Stimulated activated memory B cell treated with anti-CD40 and anti-IgM and Interleukin-4, amounts not matched to agents 10 μg/mL and 1 μg/mL and 100 μg/mL, for 72 hours (primary cell): Measurements from ENCODE around the gene MYRF.
A peak's percentile ranks its signal among the peaks of the same experiment; 100 is the strongest.

ENCODE experiments used
- ATAC-seq: fragments of 150-1000 bp; cut with Tn5 transposase; 2 replicates; pipeline ENCODE4 v1.10.0; 2021
- H3K27ac Mint-ChIP-seq: one replicate; pipeline ENCODE4 v1.8.0; 2022; ENCODE audit warnings: mild to moderate bottlenecking, mixed read lengths
- H3K27me3 Mint-ChIP-seq: one replicate; pipeline ENCODE4 v1.8.0; 2022; ENCODE audit warnings: mixed read lengths
- H3K36me3 Mint-ChIP-seq: one replicate; pipeline ENCODE4 v1.8.0; 2022; ENCODE audit warnings: mixed read lengths
- H3K4me1 Mint-ChIP-seq: one replicate; pipeline ENCODE4 v1.8.0; 2022; ENCODE audit warnings: mixed read lengths
- H3K4me3 Mint-ChIP-seq: one replicate; pipeline ENCODE4 v1.8.0; 2022; ENCODE audit warnings: mild to moderate bottlenecking, moderate library complexity, mixed read lengths
- H3K9me3 Mint-ChIP-seq: one replicate; pipeline ENCODE4 v1.8.0; 2022; ENCODE audit warnings: mixed read lengths

MYRF gene

DNA sequence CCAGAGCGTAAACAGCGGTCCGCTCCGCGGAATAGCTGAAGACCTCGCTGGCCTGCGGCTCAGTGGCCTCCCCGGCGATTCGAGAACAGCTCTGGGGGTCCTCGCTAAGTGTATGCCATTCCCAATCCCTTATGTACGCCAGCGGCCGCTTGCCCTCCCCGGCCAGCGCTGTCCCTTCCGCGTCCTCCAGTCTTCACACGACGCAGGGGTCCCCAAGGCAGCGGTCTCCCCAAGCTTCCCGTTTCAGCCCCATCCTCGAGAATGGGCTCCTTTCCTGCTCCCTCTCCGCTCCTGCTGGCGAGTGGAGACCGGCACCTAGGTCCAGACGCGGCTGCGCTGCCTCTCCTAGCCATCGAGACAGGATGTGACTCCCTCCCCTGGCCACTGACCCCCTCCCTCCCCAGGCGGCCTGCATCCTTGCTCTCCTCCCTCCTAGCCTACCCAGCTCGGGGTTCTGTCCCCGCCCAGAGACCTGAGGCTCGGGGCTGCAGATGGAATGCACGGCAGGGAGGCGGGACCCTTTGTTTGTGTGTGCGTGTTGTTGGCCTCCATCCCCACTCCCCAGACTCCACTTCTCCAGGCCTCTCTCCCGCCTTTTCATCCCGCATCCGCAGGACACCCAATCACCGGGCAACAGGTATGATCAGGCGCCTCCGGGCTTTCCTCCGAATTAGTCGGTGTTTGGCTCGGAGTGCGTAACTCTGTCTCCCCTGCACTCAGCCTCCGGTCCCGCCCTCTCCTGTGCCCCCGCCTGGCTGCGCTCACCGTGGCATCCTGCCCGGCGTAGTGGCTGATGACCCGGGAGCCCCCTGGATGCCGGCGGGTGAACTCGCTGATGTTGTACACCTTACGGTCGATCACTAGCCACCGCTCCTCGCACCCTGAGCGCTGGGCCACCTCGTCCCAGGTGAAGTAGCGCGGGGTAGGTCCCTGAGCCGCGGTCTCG is 63.6 kb downstream of the MYRF start:
- Mint-ChIP-seq H3K4me1 (peaks cover 21% of the 10 kb centered on the region), H3K27ac (peak overlapping the region; percentile 83), H3K4me3 (peak overlapping the region; percentile 81), H3K27me3 (peaks cover 22% of the 10 kb centered on the region), H3K36me3 (peaks cover 7% of the 10 kb centered on the region), H3K9me3 (no peaks in the 10 kb centered on the region)
- ATAC-seq: peak; percentile 70

DNA sequence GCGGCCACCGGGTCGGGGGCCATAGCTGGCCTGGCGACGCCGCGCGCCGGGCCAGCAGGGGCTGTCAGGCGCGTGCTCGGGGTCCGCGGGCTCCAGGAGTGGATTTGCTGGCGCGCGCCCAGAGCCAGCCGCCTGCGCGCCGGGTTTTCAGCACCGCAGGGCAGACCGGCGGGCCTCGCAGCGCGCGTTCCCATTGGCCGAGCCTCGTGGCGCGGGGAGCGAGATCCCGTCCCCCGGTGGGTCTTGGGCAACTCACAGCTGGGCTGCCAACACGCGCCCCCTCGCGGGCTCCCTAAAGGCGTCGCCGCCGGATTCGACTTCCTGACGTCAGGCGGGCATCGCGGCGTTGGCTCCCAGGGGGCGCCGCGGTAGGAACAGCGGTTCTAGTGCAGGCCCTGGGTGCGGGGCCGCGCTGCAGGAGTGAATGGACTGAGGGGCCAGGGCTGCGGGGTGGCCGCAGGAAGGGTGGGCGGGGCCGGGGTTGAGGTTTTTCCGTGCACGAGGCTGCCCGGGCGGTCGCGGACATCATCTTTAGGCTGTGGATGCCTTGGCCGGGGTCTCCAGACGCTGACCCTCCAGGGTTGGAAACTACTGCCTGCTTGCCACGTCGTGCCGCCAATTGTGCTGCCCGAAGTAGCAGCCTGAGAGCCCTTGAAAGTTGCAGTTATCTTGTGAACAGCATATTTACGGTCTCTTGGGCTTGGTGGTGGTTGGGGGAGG is 64.5 kb downstream of the MYRF start, which contains the start of gene FADS1:
TSS of gene FADS1 (minus strand) at position 268 of the 720 bp plus-strand sequence. CDS start at position 194, 74 bp downstream.
- Mint-ChIP-seq H3K36me3 (peaks cover 5% of the 10 kb centered on the region), H3K4me3 (peak within 1 kb of the TSS; percentile 81), H3K27me3 (peaks cover 22% of the 10 kb centered on the region), H3K27ac (peak within 1 kb of the TSS; percentile 83), H3K9me3 (no peaks in the 10 kb centered on the region), H3K4me1 (peaks cover 21% of the 10 kb centered on the region)
- ATAC-seq: peak; percentile 70

DNA sequence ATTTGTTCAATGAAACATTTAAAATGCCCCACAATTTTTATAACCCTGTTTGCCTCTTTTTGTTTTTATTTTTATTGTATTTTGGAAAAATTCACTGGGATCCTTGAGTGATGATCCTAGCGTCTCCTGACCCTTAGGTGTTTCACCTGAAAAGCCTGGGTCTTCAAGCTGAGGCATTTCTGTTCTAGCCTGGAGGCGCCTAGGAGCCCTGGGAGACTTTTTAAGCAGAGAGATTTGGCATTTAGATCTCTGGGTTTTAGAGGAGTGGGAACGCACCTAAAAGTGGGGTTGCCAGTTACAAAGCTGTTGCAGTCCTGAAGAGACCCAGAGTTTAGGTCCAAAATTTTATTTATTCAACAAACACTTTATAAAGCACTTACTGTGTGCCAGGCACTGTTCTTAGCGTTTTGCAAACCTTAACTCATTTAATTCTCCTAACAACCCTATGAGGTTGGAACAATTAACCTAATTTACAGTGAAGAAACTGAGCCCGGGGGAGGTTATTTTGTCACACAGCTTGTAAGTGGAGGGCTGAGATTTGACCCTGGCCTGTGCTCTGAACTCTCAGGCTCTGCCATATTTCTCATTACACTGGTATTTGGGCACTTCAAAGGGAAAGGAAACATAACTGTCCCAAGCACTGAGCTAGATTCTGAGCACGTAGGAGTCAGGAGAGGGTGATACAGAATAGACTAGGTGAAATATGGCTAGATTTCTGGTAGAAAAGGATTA is 65.2 kb downstream of the MYRF start:
- no peak for ATAC-seq
- Mint-ChIP-seq H3K9me3 (no peaks in the 10 kb centered on the region), H3K4me3 (peak overlapping the region; percentile 81), H3K36me3 (no peaks in the 10 kb centered on the region), H3K4me1 (peaks cover 21% of the 10 kb centered on the region), H3K27me3 (peaks cover 22% of the 10 kb centered on the region), H3K27ac (no peak overlapping the region)

DNA sequence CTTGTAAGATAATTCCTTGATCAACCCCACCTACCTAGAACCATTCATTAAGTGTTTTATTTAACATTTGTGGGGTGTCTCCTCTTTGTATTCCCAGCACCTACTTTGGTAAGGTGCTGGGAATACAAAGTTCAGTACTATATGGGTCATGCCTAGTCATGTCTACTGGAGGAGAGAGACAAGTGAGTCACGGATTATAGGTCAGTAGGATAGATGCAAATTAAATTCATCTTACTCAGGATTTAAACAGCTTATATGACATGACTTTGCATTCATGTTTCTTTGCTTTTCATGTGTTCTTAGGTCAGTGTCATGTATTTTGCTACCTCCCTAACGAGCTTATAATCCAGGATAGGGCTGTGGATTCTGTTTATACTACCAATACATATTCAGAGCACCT is 67.7 kb downstream of the MYRF start:
- no peaks in the 10 kb centered on the region for H3K9me3 Mint-ChIP-seq
- no peak for ATAC-seq
- H3K4me3 Mint-ChIP-seq: no peak overlapping the region
- peaks cover 15% of the 10 kb centered on the region for H3K4me1 Mint-ChIP-seq
- H3K27ac Mint-ChIP-seq: no peak overlapping the region
- H3K27me3 Mint-ChIP-seq: peaks cover 15% of the 10 kb centered on the region
- H3K36me3 Mint-ChIP-seq: no peaks in the 10 kb centered on the region

DNA sequence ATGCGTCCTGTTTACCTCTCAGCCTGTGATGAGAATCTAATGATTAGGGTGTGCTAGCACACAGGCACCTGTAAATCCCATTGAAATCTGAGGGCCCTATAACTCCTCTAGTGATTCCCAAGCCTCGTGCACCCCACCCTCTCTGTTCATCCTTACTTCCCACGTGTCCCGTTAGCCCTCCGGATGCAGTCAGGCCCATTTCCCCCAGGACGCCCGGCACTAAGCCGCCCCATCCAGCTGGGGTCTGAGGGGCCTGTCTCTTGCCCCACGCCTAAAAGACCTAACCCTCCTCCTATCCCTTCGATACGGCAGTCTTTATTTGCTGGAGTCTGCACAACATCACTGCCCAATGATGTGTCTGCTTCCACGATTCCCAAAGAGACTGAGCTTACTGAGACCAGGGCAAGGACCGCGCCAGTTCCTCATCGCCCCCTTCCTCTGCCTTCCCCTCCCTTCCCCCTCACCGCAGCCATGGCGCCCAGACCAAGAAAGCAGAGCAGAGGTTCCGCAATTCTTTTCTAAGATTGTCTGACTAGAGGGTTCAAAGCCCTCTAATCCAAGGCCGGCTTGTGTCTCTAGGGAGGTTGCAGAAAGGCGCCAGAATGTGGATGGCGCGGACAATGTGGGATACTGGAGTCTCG is 74.6 kb downstream of the MYRF start:
- Mint-ChIP-seq H3K36me3 (no peaks in the 10 kb centered on the region), H3K4me3 (peak overlapping the region; percentile 90), H3K9me3 (no peaks in the 10 kb centered on the region), H3K27me3 (peaks cover 47% of the 10 kb centered on the region), H3K4me1 (peaks cover 39% of the 10 kb centered on the region), H3K27ac (peak overlapping the region; percentile 78)
- peak; percentile 32 for ATAC-seq

DNA sequence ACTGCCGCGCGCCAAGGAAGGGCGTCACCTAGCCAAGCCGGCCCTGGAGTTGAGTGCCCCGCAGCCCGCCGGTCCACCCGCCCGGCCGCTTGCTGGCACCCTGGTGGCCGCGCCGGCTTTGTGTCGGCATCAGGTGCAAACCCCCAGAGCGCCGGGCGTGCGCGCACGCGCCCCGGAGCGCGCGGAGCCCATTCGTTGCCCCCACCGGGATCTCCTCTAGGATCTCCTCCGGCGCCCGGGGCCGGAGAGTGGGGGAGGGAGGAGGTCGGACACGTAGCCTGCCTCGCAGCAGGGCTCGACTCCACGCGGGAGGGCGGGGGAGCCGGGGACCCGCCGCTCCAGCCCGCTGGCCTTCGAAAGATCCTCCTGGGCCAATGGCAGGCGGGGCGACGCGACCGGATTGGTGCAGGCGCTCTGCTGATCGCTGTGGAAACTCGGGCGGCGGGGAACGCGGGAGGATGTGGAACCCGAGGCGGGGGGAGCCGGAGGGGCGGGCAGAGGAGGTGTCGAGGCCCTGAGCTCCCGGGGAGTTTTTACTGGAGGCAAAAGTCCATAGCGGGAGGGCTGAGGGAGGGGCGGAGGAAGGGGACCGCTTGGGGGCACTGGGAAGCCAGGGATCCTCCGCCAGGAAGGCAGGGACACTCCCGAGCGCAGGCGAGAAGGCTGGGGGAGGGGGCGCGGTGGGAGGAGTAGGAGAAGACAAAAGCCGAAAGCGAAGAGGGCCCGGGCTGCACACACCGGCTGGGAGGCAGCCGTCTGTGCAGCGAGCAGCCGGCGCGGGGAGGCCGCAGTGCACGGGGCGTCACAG is 75.3 kb downstream of the MYRF start, which contains the start of gene FADS2:
TSS of gene FADS2 (plus strand) at position 730 of the 808 bp plus-strand sequence. CDS start 91 bp downstream, outside the sequence.
- Mint-ChIP-seq H3K36me3 (peaks cover 4% of the 10 kb centered on the region), H3K4me3 (peak within 1 kb of the TSS; percentile 90), H3K27me3 (peaks cover 47% of the 10 kb centered on the region), H3K4me1 (peaks cover 44% of the 10 kb centered on the region), H3K27ac (peak within 1 kb of the TSS; percentile 78), H3K9me3 (no peaks in the 10 kb centered on the region)
- peak; percentile 87 for ATAC-seq

DNA sequence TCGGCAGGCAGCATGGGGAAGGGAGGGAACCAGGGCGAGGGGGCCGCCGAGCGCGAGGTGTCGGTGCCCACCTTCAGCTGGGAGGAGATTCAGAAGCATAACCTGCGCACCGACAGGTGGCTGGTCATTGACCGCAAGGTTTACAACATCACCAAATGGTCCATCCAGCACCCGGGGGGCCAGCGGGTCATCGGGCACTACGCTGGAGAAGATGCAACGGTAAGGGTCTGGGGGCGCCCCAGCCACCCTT is 75.9 kb downstream of the MYRF start:
- Mint-ChIP-seq H3K4me1 (peaks cover 46% of the 10 kb centered on the region), H3K36me3 (peaks cover 9% of the 10 kb centered on the region), H3K27me3 (peaks cover 47% of the 10 kb centered on the region), H3K9me3 (no peaks in the 10 kb centered on the region), H3K27ac (peak overlapping the region; percentile 78), H3K4me3 (peak overlapping the region; percentile 90)
- no peak for ATAC-seq

DNA sequence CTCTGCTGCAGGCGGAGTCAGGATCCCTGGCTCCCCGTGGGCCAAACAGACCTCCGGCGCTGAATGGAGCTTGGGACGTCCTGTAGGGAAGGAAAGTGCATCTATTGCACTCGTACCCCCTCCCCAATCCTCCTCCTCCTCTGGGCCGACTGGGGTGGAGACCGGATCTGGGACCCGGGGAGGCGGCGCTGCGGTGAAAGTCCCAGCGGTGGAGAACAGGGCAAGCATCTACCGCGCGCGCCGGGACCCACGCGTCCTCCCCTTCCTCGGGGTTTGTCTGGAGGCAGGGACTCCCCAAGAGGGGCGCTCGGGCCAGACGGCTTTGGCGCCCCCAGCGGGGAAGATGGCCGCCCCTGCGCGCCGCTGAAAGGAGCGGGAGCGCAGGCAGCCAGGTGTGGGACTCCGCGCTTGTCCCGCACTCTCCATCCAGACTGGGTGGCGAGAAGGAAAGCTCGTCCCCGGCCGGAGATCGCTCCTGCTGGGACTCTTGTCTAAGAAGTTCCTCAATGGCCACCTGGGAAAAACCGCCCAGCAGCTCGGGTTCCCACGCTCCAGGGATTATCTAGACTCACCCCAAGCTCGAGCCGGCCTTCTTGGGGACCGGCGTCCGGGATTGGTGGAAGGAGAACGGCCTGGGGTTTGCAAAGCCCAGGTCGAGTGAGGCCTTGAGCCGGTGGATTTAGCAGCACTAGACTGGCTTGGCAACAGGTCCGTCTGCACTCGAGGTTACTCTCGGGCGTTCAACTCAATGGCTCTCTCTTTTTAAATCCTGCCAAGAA is 76.4 kb downstream of the MYRF start:
- no peaks in the 10 kb centered on the region for H3K9me3 Mint-ChIP-seq
- H3K27me3 Mint-ChIP-seq: peaks cover 47% of the 10 kb centered on the region
- H3K4me3 Mint-ChIP-seq: peak overlapping the region; percentile 90
- H3K27ac Mint-ChIP-seq: peak overlapping the region; percentile 78
- H3K36me3 Mint-ChIP-seq: peaks cover 15% of the 10 kb centered on the region
- peaks cover 52% of the 10 kb centered on the region for H3K4me1 Mint-ChIP-seq
- ATAC-seq: peak; percentile 38

DNA sequence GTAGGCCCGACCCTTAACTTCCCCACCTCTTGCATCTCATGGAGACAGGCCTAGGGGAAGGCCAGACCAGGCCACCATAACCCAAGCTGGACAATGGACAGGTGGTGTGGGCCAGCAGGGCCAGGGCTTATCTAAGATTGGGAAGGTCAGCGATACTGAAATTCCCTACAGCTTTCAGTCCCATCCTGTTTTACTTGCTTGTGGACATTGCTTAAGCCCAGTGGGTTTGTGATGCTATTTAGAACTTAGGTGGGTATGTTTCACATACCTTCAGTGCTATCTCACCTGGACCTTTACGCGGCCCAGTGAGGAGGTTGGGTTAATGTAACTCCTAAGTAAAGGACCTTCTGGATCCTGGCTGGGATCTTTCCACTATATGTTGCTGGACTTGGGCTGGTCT is 77.4 kb downstream of the MYRF start:
- H3K27ac Mint-ChIP-seq: no peak overlapping the region
- peaks cover 18% of the 10 kb centered on the region for H3K36me3 Mint-ChIP-seq
- H3K4me1 Mint-ChIP-seq: peaks cover 60% of the 10 kb centered on the region
- H3K27me3 Mint-ChIP-seq: peaks cover 47% of the 10 kb centered on the region
- no peaks in the 10 kb centered on the region for H3K9me3 Mint-ChIP-seq
- no peak overlapping the region for H3K4me3 Mint-ChIP-seq
- no peak for ATAC-seq

DNA sequence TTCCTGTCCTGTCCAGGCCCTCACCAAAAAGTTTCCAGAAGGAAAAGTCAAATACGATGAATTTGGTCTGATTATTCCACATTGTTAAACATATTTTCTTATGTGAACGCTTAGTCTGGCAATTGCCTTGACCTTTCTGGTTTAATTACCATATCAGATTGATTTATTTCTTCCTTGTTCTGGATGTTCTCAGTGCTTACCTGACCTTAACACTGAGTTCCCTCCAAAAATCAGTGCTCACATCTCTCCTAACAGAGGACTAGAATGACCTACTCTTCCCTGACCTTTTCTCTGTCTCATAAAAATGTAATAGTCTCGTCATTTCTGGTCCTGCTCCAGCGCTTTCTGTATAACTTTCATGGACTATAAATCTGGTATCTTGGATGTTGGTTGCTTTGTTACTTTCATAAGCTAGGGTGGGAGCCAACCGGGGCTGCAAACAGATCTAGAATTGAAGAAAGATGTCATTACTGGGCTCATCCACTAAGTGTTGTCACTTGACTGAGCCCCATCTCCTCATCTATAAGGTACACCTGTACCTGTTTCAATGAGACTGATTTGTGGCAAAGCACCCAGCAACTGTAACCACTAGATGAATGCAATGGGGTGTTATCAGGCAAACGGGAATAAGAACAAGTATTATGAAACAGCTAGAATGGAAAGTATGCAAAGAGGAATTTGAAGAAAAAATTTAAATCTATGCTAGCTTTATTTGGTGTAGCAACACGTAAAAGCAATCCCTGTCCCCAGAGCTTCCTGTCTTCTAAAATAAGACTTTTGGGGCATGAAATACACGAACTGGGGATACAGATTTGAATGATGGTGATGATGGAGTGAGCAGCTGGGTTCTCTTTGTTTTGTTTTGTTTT is 78.0 kb downstream of the MYRF start:
- Mint-ChIP-seq H3K27me3 (peaks cover 47% of the 10 kb centered on the region), H3K36me3 (peaks cover 18% of the 10 kb centered on the region), H3K4me1 (peaks cover 64% of the 10 kb centered on the region), H3K9me3 (no peaks in the 10 kb centered on the region), H3K27ac (no peak overlapping the region), H3K4me3 (peak overlapping the region; percentile 18)
- no peak for ATAC-seq

DNA sequence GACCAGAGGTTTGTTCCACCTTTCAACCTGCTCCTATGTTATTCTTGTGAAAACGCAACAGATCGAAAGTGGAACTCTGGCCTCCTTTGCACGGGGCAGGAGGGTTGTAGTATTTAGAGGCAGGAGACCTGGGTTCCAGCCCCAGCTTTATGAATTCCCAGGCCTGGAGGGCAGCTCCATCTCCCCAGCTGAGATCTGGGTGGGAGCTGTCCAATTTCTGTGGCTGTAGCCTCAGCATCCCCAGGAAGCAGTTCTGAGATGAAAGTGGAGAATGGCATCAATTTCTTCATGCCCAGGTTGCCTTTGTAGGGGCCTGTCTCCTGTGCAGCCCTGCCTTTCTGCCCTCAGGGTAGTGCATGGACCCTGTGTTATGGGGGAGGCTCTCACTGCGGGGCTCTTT is 79.8 kb downstream of the MYRF start:
- H3K4me1 Mint-ChIP-seq: peaks cover 55% of the 10 kb centered on the region
- no peaks in the 10 kb centered on the region for H3K9me3 Mint-ChIP-seq
- peaks cover 33% of the 10 kb centered on the region for H3K27me3 Mint-ChIP-seq
- peaks cover 18% of the 10 kb centered on the region for H3K36me3 Mint-ChIP-seq
- H3K4me3 Mint-ChIP-seq: no peak overlapping the region
- H3K27ac Mint-ChIP-seq: no peak overlapping the region
- ATAC-seq: no peak

DNA sequence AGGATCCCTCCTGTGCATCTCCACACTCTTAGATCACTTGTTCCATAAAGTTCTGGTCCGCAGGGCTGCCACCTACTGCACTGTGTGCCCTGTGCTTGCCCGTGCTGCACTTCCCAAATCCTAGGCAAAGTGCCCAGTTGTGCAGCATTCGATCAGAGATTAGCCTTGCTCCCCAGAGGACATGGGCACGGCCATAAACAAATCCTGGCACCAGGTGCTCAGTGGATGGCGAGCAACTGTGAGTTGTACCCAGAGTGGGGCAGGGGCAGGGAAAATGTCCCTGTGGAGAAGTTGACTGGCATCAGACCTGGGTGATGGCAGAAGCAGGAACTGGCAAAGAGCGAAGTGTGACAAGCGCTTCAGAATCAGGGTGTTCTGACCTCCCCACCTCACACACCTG is 80.3 kb downstream of the MYRF start:
- H3K9me3 Mint-ChIP-seq: no peaks in the 10 kb centered on the region
- peaks cover 30% of the 10 kb centered on the region for H3K27me3 Mint-ChIP-seq
- peaks cover 53% of the 10 kb centered on the region for H3K4me1 Mint-ChIP-seq
- ATAC-seq: no peak
- no peak overlapping the region for H3K4me3 Mint-ChIP-seq
- peaks cover 18% of the 10 kb centered on the region for H3K36me3 Mint-ChIP-seq
- peak overlapping the region; percentile 64 for H3K27ac Mint-ChIP-seq

DNA sequence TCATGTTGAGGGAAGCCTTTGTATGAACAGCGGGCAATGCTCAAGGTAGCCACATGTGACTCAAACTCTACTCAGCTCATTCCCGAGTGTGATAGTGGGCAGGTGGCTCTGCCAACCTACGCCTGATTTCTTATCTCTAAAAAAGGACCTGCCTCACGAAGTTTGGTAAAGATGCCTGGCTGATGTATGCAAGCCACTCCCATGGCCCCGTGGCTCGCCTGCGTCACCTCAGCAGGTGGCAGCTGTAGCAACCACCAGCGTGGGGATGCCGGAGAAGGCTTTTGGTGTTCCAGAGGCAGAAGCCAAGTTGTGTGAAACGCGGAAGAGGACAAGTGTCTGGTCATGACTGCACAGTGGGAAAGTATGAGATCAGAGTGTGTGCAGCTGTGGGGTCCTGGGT is 81.0 kb downstream of the MYRF start:
- ATAC-seq: no peak
- Mint-ChIP-seq H3K27ac (peak overlapping the region; percentile 64), H3K4me3 (no peak overlapping the region), H3K9me3 (no peaks in the 10 kb centered on the region), H3K27me3 (peaks cover 26% of the 10 kb centered on the region), H3K36me3 (peaks cover 19% of the 10 kb centered on the region), H3K4me1 (peaks cover 46% of the 10 kb centered on the region)
